ENCODE measurements around the gene HELT. TPM values are rescaled to one million over a fixed set of nuclear protein-coding genes. Genes with fewer than 3 reads are reported as not detected.
"Not testable (repeated sequence)": the region's sequence is repeated elsewhere in the genome, so short reads cannot be mapped to it uniquely, and the experiment has no call there.

Gene HELT, protein sequence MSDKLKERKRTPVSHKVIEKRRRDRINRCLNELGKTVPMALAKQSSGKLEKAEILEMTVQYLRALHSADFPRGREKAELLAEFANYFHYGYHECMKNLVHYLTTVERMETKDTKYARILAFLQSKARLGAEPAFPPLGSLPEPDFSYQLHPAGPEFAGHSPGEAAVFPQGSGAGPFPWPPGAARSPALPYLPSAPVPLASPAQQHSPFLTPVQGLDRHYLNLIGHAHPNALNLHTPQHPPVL
- not detected for polyA plus RNA-seq (2013, experiment 1 of 2; ENCODE audit: insufficient read length)
- polyA plus RNA-seq (2013, experiment 2 of 2; ENCODE audit: insufficient read length) = not detected

DNA sequence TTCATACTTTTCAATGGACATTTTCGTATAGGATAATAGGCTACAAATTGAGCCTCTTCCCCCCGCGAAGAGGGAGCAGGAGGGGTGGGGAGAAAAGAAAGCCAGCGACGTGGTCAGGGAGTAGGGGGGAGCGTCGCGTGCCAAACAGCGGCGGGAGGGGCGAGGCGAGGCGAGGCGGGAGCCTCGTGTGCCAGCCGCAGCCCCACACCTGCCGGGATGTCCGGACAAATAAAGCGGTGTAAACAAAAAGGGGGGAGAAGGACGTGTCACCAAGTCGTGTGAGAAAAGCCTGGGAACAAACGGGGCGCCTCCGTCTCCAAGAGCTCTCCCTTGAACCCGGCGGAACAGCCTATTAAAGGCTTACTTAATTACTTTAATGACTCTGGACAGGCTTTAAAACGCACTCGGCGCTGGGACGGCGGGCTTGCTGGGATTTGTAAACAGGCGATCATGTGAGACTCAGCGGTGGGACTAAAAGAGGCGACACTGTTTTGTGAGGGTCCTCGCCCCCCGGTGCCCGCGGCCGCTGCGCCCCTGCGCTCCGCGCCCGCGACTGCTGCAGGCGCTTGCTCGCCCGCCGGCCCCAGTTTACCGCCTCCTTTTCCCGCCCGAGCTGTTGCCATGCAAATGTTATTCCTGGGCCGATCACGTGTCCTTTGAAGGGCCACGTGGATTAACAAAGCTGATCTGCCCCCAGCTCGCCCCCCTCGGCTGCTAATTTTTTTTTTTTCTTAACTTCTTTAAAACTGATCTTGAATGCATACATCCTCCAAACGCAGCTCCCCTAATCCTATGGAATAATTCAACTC, at the start of gene HELT:
Gene HELT (plus strand): TSS at position 527 of the 809 bp plus-strand sequence. CDS start 439 bp downstream, outside the sequence.
- no peak for DNase-seq

DNA sequence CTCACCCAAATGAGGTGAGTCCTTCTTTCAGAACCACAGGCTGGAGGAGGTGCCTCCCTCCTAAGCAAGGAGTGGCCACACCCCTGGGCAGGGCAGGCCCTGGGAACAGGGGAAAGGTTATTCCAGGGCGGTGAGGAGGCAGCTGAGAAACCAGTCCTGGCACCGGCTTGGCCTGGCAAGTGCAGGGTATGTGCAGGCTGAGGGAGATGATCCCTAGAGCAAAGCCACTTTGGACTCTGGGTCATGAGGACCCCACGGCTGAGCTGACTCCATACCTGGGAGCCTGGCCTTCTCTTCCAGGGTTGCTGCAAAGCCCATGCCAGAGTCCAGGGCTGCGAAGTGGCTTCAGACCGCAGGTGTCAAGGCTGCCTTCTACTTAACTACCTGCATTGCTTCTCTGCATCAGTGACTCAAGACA, 49.5 kb upstream of the HELT start:
- no peak for DNase-seq

DNA sequence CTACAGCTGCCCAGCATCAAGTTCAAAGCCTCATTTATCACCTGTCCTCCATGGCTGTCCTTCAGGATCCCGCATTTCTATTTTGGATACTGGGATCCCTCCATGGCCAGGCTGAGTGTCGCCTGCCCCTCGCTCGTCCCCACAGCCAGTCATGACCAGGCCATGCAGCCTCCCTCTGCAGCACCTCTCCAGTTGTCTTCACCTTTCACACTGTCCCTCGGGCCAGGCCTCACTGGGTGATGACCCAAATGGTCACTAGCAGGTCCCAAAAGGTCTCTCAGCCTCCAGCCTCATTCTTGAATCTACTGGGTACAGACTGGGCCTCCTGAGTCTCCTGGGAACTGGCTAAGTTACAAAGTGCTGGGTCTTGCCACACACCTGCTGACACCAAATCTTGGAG, 48.7 kb upstream of the HELT start:
- no peak for DNase-seq

DNA sequence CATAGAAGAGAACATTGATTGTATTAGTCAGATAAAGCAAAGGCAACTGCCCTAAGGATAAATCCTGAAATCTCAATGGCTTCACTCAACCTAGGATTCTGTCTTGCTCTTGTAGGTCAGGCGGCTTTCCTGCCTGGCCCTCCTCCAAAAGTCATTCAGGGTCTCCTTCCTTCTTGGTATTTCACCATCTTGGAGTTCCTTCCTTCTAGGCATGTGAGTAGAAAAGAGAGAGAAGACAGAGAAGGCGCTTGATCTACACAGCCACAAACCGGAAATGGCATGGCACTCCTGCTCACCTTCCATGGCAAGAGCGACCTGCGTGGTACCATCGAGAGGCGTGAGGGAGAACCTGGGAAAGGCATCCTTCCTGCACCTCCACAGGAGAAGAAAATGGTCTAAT, 45.3 kb upstream of the HELT start:
- DNase-seq = no peak

DNA sequence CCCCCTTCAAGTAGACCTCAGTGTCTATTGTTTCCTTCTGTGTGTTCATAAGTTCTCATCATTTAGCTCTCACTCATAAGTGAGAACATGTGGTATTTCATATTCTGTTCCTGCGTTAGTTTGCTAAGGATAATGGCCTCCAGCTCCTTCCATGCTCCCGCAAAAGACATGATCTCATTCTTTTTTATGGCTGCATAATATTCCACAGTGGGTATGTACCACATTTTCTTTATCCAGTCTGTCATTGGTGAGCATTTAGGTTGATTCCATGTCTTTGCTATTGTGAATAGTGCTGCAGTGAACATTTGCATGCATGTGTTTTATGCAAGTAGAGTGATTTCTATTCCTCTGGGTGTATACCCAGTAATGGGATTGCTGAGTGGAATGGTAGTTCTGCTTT, 41.9 kb upstream of the HELT start:
- DNase-seq = not testable (repeated sequence)

DNA sequence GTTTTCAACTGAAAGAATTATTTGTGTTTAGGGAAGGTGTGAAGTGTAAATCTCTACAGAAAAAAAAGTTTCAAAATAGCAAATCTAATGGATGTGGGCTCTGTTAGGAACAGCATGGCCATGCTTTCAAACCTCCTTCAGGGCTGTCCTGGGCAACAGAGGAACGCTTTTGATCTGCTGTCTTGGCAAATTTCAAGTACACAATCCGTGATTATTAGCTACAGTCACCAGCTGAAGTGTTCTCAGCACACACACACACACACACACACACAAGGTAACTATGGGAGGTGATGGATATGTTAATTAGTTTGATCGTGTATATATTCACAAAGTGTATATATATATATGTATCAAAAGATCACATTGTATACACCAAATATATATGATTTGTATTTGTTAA, 40.5 kb upstream of the HELT start:
- DNase-seq = no peak

DNA sequence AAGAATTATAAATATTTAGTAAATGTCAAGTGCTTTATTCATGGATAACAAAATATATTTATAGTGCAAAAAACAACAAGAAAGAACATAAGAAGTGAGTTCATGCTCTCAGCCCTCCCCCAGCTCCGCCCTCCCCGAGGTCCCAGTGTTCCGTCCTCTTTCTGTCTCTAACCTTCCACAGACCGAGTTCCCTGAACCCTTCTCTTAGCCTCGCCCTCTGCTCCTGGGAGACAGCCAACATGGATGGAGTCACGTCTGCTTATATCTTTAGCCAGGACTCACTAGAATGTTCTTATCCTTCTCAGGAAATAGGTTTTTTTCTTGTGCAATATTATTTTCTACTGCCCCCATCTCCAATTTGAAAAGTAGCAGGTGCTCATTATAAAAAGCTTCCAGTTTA, 40.1 kb upstream of the HELT start:
- DNase-seq = no peak

DNA sequence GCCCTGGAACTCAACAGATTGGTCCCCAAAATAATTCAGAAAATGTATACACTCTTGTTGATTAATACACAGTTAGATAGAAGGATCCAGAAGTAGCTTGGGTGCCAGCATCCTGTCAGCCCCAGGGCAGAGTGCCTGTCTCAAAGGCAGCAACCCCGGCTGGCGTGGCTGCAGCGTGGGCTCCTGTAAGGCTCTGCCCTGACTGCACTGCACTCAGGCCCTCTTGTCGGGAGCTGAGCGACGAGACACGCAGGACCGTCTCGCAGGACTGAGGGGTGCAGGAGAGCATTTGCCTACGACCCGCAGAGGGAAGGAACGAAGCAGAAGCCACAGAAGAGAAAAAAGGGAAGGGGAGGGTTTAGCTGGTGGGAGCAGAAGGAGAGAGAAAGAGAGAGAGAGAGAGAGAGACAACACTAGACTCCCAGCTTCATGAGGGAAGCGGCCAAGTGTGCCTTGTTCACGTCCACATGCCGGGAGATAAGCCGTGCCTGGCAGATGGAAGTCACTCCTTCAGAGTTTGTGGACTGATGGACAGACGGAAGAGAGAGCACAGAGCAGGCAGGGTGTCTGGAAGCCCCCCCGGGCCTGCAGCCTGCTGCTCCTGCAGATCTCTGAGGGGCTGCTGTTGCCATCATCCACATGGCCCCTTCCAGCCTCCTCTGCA, 38.7 kb upstream of the HELT start:
- no peak for DNase-seq

DNA sequence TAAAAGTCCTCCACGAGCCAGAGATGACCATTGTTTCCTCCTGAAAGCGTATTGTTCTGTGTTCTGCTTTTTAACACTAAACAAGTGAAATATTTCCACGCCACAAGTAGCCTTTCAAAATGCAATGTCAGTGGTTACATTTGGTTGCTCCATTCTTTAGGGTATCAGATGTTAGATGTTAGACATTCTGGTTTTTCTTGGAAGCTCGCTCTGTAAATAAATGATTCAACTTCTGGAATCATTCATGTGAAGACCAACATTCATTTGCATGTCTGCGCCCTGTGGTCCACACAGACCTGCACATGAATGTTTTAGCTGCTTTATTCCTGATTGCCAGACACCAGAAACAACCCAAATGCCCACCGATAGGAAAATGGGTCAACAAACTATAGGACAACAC, 38.0 kb upstream of the HELT start:
- DNase-seq = no peak

DNA sequence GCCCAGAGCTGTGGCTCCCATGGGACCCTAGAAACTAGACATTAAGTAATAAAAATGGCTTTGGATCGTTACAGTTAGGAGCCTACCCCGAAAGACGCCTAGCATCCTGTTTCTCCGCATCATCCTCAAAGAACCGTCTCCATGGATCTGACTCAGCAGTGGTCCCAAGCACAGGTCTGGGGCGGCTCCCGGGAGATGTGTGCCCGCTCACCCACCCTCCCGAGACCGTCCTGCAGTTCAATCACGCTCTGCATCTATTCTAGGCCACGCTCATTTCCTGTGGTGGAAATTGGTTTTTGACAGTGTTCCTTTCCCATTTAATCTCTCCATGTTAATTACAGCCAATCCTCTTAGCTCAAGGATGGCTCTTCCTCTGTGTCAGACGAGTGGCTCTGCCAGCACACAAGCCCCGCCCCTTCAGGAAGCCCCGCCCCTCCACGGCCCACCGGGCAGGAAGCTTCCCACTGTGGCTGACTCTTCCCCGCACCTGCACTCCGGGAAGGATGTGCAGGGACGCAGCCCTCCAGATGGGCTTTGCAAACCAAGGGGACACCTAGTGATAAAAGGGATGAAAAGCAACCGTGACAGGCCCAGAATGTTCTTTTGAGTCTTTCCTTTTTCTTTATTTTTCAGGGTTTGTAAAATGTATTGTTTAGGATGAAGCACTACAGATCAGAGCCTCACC, 34.5 kb upstream of the HELT start:
- peak; percentile 36 for DNase-seq

DNA sequence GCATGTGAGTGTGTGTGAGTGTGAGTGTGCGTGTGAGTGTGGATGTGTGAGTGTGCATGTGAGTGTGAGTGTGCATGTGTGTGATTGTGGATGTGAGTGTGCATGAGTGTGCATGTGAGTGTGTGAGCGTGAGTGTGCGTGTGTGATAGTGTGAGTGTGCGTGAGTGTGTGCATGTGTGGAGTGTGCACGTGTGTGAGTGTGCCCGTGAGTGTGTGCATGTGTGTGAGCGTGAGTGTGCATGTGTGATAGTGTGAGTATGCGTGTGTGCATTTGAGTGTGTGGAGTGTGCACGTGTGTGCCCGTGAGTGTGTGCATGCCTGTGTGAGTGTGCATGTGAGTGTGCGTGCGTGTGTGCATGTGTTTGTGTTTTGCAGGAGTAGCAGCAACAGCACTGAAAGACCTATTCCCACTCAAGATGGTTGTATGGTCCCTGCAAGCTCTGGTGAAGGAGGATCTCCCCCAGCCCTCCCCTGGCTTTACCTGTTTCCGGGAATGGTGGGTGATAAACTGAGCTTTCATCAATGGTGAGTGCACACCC, 30.7 kb upstream of the HELT start:
- DNase-seq = no peak

DNA sequence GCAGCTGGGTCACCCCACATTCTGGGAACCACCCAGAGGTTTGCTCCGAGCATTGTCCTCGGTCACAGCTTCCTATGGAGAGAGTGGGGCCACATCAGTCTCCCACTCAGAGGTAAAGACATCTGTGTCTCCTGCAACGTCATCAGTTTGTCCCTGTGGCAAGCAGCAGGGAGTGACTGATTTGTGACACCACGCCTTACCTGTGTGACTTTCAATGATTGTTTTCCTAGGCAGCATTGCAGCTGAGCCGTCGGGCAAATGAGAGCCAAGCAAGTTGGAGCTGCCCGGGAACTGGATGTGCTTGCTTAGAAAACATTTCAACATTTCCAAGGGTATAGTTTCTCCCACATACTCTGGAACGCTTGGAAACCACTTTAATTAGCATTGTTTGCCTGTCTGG, 29.7 kb upstream of the HELT start:
- no peak for DNase-seq

DNA sequence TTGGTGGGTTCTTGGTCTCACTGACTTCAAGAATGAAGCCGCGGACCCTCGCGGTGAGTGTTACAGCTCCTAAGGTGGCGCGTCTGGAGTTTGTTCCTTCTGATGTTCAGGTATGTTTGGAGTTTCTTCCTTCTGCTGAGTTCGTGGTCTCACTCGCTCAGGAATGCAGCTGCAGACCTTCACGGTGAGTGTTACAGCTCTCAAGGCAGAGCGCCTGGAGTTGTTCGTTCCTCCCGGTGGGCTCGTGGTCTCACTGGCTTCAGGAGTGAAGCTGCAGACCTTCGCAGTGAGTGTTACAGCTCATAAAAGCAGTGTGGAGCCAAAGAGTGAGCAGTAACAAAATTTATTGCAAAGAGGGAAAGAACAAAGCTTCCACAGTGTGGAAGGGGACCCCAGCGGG, 29.0 kb upstream of the HELT start:
- DNase-seq = not testable (repeated sequence)

DNA sequence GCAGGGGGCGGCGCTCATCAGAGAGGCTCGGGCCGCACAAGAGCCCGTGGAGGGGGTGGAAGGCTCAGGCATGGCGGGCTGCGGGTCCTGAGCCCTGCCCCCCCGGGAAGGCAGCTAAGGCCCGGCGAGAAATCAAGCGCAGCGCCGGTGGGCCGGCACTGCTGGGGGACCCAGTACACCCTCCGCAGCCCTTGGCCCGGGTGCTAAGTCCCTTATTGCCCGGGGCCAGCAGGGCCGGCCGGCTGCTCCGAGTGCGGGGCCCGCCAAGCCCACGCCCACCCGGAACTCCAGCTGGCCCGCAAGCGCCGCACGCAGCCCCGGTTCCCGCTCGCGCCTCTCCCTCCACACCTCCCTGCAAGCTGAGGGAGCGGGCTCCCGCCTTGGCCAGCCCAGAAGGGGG, 28.2 kb upstream of the HELT start:
- not testable (repeated sequence) for DNase-seq

DNA sequence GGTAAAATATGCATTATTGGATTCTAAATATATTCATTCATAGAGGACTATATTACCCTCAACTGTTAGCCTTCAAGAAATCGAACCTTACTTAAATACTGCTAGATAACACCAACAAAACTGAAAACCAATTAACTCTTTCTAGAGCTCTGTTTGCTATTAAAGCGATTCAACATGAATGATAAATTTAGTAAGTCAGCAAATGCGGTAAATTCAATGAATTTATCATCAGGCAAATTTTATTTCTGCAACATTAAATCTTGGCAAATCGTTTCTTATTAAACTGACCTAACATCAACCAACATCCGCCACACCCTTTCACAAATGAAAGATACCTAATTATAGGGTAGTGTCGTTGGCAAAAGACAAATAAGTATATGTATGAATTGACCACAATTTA, 26.4 kb upstream of the HELT start:
- DNase-seq = no peak

DNA sequence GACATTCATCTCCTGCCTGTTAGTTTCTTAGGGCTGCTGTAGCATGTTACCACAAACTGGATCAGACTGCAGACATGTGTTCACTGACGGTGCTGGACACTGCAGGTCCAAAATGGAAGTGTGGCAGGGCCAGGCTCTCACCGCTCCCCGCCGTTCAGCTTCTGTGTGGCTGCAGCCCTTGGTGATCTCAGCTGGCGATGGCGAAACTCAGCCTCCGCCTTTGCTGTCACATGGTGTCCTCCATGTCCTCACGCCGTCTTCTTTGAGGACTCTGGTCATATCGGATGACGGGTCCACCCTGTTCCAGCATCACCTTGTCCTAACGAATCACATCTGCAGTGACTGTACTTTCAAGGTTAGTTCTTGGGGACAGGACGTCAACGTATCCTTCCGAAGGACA, 25.9 kb upstream of the HELT start:
- DNase-seq = no peak

DNA sequence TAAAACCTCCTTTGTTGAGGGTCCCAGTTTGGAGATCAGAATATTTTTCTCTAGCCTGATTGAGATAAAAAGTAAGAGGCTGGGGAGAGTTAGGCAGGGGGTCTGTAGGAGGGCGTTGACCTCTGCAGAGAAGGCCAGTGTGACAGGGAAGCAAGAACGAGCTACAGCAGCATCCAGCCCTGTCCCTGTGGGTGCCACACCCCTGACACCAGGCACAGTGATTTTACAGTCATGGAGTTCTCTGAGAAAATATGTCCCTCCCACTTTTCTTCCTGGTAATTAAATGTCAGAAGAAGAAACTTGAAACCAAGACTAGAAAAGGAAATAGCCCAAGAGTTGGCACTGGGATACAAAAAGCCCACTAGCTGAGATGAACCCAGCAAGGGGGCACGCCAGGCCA, 25.0 kb upstream of the HELT start:
- DNase-seq = no peak

DNA sequence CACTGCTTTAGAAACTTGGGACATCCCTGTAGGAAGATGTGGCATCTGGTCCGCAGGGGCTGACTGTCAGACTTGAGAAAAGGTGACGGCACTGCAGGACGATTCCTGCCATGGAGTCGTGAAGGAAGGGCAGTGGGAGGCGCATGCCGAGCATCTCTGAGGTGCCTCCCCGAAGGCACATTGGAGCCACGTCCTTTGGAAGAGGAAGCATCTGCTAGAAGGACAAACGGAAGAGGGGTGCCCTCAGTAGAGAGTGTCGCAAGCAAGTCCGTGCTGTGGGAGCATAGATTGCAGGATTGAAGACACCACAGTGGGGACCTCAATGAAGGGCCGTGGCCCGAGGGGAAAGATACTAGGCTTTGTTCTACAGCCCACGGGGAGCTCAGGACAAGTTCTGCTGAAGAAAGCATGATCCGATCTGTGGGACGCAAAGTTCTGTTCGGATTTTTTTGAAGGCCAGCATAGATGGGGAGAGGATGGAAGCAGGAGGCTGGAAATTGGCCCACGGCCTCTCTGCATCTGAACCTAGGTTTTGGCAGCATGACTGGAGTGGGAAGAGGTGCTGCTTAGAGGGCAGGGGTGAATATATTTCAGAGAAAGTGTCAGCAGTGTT, 24.2 kb upstream of the HELT start:
- no peak for DNase-seq

DNA sequence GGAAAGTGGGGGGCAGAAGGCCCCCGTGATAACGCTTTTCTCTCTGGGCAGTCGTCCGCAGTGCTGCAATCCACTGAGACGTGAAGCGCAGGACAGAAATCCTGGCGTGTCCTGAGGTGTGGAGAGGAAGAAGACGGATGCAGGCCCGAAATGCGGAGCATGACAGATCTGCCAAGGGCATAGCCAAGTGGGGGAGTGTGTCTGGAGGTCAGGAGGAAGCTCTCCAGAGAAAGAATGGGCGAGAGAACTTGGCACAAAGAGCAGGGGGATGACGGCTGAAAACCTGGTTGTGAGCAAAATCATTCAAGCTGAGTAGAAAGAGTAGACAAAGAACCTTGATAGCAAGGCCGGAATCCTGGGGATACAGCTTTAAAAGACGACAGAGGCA, 23.7 kb upstream of the HELT start:
- DNase-seq = no peak

DNA sequence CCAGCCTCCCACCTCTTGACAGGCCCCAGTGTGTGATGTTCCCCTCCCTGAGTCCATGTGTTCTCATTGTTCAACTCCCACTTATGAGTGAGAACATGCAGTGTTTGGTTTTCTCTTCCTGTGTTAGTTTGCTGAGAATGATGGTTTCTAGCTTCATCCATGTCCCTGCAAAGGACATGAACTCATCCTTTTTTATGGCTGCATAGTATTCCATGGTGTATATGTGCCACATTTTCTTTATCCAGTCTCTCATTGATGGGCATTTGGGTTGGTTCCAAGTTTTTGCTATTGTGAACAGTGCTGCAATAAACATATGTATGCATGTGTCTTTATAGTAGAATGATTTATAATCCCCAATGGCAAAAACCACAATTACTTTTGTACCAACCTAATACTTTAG, 20.6 kb upstream of the HELT start:
- DNase-seq = not testable (repeated sequence)

DNA sequence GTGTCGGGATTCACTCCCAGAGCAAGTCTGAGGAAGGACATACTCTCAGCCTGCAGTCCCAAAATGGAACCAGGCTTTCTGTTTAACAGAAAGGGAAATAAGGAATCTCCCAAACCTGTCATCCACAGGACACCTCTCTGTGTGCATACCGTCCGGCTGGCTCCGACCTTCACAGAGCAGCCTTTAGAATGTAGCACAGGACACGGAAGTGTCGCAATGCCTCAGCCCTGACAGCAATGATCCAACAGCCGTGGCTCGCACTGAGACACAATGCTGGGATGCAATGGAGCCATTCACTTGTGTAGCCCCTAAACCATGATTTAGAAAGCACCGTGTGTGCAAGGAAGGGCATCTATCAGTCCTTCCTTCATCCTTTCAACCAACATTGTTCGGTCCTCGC, 15.5 kb upstream of the HELT start:
- DNase-seq = no peak
